Panc1 (cell line): ENCODE data around the gene NOTUM. TPM values are rescaled to one million over a fixed set of nuclear protein-coding genes. Genes with fewer than 3 reads are reported as not detected.

Experiments used
- ATAC-seq: fragments of 200-7000 bp; cut with Tn5 transposase; 2 replicates; pipeline ENCODE4 v1.9.1; 2020; ENCODE audit warnings: mild to moderate bottlenecking, moderate library complexity
- BruUV-seq: library from RNA; stranded (reverse); fragments of 400-500 nt; replicated peaks from 2 replicates; lab custom pipeline; 2021; lab: Mats Ljungman, UMichigan
- CTCF ChIA-PET: fragments of 300-600 bp; sonication (Branson Sonifier 250); formaldehyde crosslinking; loops from one replicate; lab custom pipeline; 2022; ENCODE audit warnings: antibody characterized with exemption; lab: Charles Lee
- POLR2A ChIA-PET: fragments of 300-600 bp; sonication (Branson Sonifier 250); formaldehyde crosslinking; loops from one replicate; lab custom pipeline; 2022; ENCODE audit warnings: antibody characterized with exemption; lab: Charles Lee
- DNase-seq: peaks from one replicate; pipeline ENCODE4 v3.0.0-alpha.2; 2010; ENCODE audit warnings: low read depth, low spot score
- H3K27ac ChIP-seq: 2 replicates; pipeline ENCODE4 v1.5.1; 2011; ENCODE audit warnings: mild to moderate bottlenecking, low read length, inconsistent platforms
- H3K27me3 ChIP-seq: fragments of 200-500 bp; sonication (Bioruptor generic); 2 replicates; pipeline ENCODE4 v1.6.0; 2014; ENCODE audit warnings: low read length, inconsistent platforms; ENCODE audit not compliant: control insufficient read depth, insufficient read depth
- H3K36me3 ChIP-seq: fragments of 200-500 bp; sonication (Bioruptor generic); 2 replicates; pipeline ENCODE4 v1.5.1; 2014; ENCODE audit warnings: inconsistent platforms, mild to moderate bottlenecking, low read length, moderate library complexity; ENCODE audit not compliant: control insufficient read depth, insufficient read depth
- H3K4me1 ChIP-seq: 2 replicates; pipeline ENCODE4 v1.5.1; 2011; ENCODE audit warnings: inconsistent platforms, mild to moderate bottlenecking, low read length, moderate library complexity; ENCODE audit not compliant: control insufficient read depth, insufficient read depth
- H3K4me3 ChIP-seq, 2 experiments: 2 replicates each; pipeline ENCODE4 v1.5.1; 2011 to 2012; ENCODE audit warnings: low read depth in 2 of 2, low read length in 2 of 2, mild to moderate bottlenecking in 2 of 2, inconsistent platforms in 1 of 2, moderate library complexity in 1 of 2
- H3K9me3 ChIP-seq: fragments of 200-500 bp; sonication (Bioruptor generic); 2 replicates; pipeline ENCODE4 v1.5.1; 2014; ENCODE audit warnings: low read depth, mild to moderate bottlenecking, inconsistent platforms, low read length, moderate library complexity; ENCODE audit not compliant: control insufficient read depth, insufficient read depth
- POLR2AphosphoS5 ChIP-seq: IDR thresholded peaks from 2 replicates; pipeline ENCODE4 v1.6.1; 2012; ENCODE audit warnings: mild to moderate bottlenecking, low read depth, low read length, moderate library complexity
- SIN3A ChIP-seq: IDR thresholded peaks from 2 replicates; pipeline ENCODE4 v1.6.1; 2012; ENCODE audit warnings: low read depth, mild to moderate bottlenecking, low read length, moderate library complexity, borderline replicate concordance; ENCODE audit not compliant: insufficient read depth
- TCF7L2 ChIP-seq: IDR thresholded peaks from 2 replicates; pipeline ENCODE4 v1.6.1; 2011; ENCODE audit warnings: mild to moderate bottlenecking, low read depth, low read length, inconsistent platforms
- in situ Hi-C: cut with HindIII; loops from 2 replicates; pipeline ENCODE4 v1.10.0; 2016; ENCODE audit warnings: low sequenced_read_pairs, low pct_unique_long_range_greater_than_20kb
- intact Hi-C: fragments of 100-400 bp; cut with micrococcal nuclease; formaldehyde crosslinking; loops from one replicate; pipeline ENCODE4 v1.10.0; 2022; ENCODE audit not compliant: unreplicated experiment
- total RNA-seq: library from RNA; stranded (reverse); gene quantifications from one replicate; pipeline ENCODE4 v1.2.1, GENCODE V29; 2021; ENCODE audit not compliant: unreplicated experiment
- TF ChIP-seq, protein P1 (sequence below): fragments of 450-650 bp; IDR thresholded peaks from 2 replicates; pipeline ENCODE4 v1.5.1; 2017; ENCODE audit warnings: mild to moderate bottlenecking
- TF ChIP-seq, protein P2 (sequence below), 2 experiments: IDR thresholded peaks; 2 replicates each; pipeline ENCODE4 v1.6.1; 2011 to 2012; ENCODE audit warnings: low read depth in 2 of 2, control low read depth in 1 of 2, low read length in 1 of 2, mild to moderate bottlenecking in 1 of 2, moderate library complexity in 1 of 2; ENCODE audit not compliant: insufficient read depth in 1 of 2

NOTUM gene
- total RNA-seq, 1 experiment from 2014 or later = 2.0 TPM

DNA sequence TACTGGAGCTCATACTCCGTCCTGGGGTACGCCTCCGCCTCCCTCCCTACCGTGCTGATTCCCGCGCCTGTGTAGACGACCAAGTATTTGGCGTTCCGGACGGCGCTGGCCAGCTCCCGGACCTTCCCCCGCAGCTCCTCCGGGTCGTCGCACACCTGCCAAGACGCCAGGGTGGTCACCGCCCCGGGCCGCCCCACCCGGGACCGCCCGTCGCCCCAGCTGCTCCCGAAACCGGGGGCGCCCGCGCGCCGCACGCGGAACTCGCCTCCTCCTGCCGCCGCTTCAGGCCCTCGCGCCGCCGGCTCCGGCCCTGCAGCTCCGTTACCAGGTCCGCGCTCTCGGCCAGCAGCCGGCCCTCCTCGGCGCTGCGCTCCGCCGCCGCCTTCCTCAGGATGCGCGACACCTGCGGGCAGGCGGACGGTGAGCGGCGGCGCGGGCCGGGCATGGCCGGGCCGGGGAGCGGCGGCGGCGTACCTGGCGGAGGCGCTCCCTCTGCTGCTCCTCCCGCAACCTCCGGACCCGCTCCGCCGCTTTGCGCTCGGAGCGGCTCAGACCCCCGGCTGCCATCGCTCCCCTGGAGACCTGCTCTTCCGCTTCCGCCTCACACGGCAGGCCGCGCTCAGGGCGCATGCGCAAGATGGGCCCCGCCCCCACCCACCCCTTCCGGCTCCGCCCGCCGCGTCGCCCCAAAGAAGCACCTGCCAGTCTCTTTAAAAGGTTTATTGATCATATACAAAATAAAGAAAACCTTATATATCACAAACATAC lies 43.2 kb downstream of the NOTUM start, which contains the start of gene SIRT7:
SIRT7 (minus strand) TSS at position 612 of the 768 bp plus-strand sequence; CDS start at position 567, 45 bp downstream.
- intact Hi-C loops (no loop called here), in situ Hi-C loops (no loop called here)
- Histone ChIP-seq H3K4me1 (peaks cover 53% of the 10 kb centered on the region), H3K4me3 (peak within 1 kb of the TSS; percentile 72 to 80), H3K36me3 (peaks cover 16% of the 10 kb centered on the region), H3K9me3 (no peaks in the 10 kb centered on the region), H3K27me3 (no peaks in the 10 kb centered on the region), H3K27ac (peak within 1 kb of the TSS; percentile 92)
- no TSS peak for BruUV-seq
- POLR2A ChIA-PET = interaction anchor here (0.5 to 0.9 kb wide), 3 partner anchors 9 to 1246 kb away, joined by 3 to 10 read pairs (median 3); no protein-coding TSS in a partner anchor
- ATAC-seq = peak; percentile 78
- TF ChIP-seq SIN3A (peak; percentile 82; the same call in 1 of the 2 replicates), POLR2AphosphoS5 (peak; percentile 80), TCF7L2 (no peak)
- TF ChIP-seq, protein P1, sequence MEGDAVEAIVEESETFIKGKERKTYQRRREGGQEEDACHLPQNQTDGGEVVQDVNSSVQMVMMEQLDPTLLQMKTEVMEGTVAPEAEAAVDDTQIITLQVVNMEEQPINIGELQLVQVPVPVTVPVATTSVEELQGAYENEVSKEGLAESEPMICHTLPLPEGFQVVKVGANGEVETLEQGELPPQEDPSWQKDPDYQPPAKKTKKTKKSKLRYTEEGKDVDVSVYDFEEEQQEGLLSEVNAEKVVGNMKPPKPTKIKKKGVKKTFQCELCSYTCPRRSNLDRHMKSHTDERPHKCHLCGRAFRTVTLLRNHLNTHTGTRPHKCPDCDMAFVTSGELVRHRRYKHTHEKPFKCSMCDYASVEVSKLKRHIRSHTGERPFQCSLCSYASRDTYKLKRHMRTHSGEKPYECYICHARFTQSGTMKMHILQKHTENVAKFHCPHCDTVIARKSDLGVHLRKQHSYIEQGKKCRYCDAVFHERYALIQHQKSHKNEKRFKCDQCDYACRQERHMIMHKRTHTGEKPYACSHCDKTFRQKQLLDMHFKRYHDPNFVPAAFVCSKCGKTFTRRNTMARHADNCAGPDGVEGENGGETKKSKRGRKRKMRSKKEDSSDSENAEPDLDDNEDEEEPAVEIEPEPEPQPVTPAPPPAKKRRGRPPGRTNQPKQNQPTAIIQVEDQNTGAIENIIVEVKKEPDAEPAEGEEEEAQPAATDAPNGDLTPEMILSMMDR = no peak
- TF ChIP-seq, protein P2, sequence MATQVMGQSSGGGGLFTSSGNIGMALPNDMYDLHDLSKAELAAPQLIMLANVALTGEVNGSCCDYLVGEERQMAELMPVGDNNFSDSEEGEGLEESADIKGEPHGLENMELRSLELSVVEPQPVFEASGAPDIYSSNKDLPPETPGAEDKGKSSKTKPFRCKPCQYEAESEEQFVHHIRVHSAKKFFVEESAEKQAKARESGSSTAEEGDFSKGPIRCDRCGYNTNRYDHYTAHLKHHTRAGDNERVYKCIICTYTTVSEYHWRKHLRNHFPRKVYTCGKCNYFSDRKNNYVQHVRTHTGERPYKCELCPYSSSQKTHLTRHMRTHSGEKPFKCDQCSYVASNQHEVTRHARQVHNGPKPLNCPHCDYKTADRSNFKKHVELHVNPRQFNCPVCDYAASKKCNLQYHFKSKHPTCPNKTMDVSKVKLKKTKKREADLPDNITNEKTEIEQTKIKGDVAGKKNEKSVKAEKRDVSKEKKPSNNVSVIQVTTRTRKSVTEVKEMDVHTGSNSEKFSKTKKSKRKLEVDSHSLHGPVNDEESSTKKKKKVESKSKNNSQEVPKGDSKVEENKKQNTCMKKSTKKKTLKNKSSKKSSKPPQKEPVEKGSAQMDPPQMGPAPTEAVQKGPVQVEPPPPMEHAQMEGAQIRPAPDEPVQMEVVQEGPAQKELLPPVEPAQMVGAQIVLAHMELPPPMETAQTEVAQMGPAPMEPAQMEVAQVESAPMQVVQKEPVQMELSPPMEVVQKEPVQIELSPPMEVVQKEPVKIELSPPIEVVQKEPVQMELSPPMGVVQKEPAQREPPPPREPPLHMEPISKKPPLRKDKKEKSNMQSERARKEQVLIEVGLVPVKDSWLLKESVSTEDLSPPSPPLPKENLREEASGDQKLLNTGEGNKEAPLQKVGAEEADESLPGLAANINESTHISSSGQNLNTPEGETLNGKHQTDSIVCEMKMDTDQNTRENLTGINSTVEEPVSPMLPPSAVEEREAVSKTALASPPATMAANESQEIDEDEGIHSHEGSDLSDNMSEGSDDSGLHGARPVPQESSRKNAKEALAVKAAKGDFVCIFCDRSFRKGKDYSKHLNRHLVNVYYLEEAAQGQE (IDR thresholded peaks at IDR 0.05; ENCODE audit: insufficient read depth in 1 of 2, low read depth in 2 of 2, low read length in 1 of 2) = no peak
- no peak for DNase-seq
- CTCF ChIA-PET = interaction anchor here (0.6 kb wide), 1 partner anchor 36 kb away, joined by 3 read pairs; no protein-coding TSS in a partner anchor

DNA sequence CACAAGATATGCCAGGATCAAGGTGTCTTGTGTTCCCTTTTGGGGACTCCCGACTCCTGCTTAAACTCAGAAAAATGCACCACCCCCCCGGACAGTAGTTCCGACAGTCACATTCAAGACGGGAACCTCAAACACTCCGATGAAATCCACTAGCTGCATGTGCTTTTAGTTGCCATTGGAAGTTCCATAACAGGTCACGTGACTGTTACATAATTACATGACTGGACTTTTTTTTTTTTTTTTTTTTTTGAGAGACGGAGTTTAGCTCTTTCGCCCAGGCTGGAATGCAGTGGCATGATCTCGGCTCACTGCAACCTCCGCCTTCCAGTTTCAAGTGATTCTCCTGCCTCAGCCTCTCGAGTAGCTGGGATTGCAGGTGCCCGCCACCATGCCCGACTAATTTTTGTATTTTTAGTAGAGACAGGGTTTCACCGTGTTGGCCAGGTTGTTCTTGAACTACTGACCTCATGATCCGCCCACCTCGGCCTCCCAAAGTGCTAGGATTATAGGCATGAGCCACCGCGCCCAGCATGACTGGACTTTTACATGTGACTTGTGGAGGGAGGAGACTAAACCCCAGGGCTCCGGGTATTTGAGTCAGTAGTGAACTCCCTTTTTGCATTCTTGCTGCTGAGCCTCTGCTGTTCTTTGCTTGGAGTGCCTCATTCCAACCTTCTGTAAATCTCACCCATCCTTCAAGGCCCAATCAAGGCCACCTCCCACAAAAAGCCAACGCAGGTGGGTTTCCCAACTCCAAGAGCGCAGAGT lies 44.6 kb downstream of the NOTUM start:
- ChIA-PET POLR2A (interaction anchor here (0.7 to 1.3 kb wide), 3 partner anchors 8 to 1247 kb away, joined by 3 read pairs; no protein-coding TSS in a partner anchor), CTCF (no interaction called here)
- Histone ChIP-seq H3K4me3 (peak overlapping the region; percentile 72 to 80), H3K27ac (peak overlapping the region; percentile 92), H3K27me3 (no peaks in the 10 kb centered on the region), H3K4me1 (peaks cover 52% of the 10 kb centered on the region), H3K9me3 (no peaks in the 10 kb centered on the region), H3K36me3 (peaks cover 16% of the 10 kb centered on the region)
- in situ Hi-C loops (no loop called here), intact Hi-C loops (no loop called here)
- DNase-seq (peak; percentile 50), ATAC-seq (no peak)
- no peak for TF ChIP-seq POLR2AphosphoS5
- TF ChIP-seq TCF7L2 = no peak
- TF ChIP-seq, protein P1 = no peak
- TF ChIP-seq, protein P2 (IDR thresholded peaks at IDR 0.05; ENCODE audit: insufficient read depth in 1 of 2, low read depth in 2 of 2, low read length in 1 of 2) = no peak
- TF ChIP-seq SIN3A = no peak
- BruUV-seq = no TSS peak
